Smooth muscle cell (in vitro differentiated cells): ENCODE results near the gene PUM1. TPM values are rescaled to one million over a fixed set of nuclear protein-coding genes. Genes with fewer than 3 reads are reported as not detected.
"Not testable (repeated sequence)": the region's sequence is repeated elsewhere in the genome, so short reads cannot be mapped to it uniquely, and the experiment has no call there.

ENCODE experiments used
- DNase-seq: peaks from one replicate; lab custom pipeline; 2025; ENCODE audit not compliant: unreplicated experiment; lab: John Stamatoyannopoulos, UW
- H2AFZ ChIP-seq: fragments of 200-600 bp; sonication (generic); 2 replicates; pipeline ENCODE4 v1.6.0; 2016; ENCODE audit warnings: antibody characterized with exemption, low read depth, mild to moderate bottlenecking
- H3F3A ChIP-seq: fragments of 200-600 bp; sonication (generic); 2 replicates; pipeline ENCODE4 v1.6.0; 2017; ENCODE audit warnings: antibody characterized with exemption, low read depth
- H3K27ac ChIP-seq: fragments of 200-600 bp; sonication (generic); 2 replicates; pipeline ENCODE4 v1.5.1; 2016; ENCODE audit warnings: low read depth, mild to moderate bottlenecking
- H3K27me3 ChIP-seq: fragments of 200-600 bp; sonication (generic); 2 replicates; pipeline ENCODE4 v1.6.1; 2016; ENCODE audit warnings: low read depth, mild to moderate bottlenecking
- H3K36me3 ChIP-seq: fragments of 200-600 bp; sonication (generic); 2 replicates; pipeline ENCODE4 v1.5.1; 2016; ENCODE audit warnings: low read depth
- H3K4me1 ChIP-seq: fragments of 200-600 bp; sonication (generic); 2 replicates; pipeline ENCODE4 v1.5.1; 2016; ENCODE audit warnings: low read depth
- H3K4me2 ChIP-seq: fragments of 200-600 bp; sonication (generic); 2 replicates; pipeline ENCODE4 v1.6.0; 2016; ENCODE audit warnings: mild to moderate bottlenecking
- H3K4me3 ChIP-seq: fragments of 200-600 bp; sonication (generic); 2 replicates; pipeline ENCODE4 v1.5.1; 2016; ENCODE audit warnings: mild to moderate bottlenecking
- H3K79me2 ChIP-seq: fragments of 200-600 bp; sonication (generic); 2 replicates; pipeline ENCODE4 v1.6.0; 2016; ENCODE audit warnings: low read depth, mild to moderate bottlenecking
- H3K9ac ChIP-seq: fragments of 200-600 bp; sonication (generic); 2 replicates; pipeline ENCODE4 v1.6.0; 2016; ENCODE audit warnings: low read depth
- H3K9me3 ChIP-seq: fragments of 200-600 bp; sonication (generic); replicated peaks from 2 replicates; pipeline ENCODE4 v1.5.1; 2016; ENCODE audit warnings: low read depth
- H4K20me1 ChIP-seq: fragments of 200-600 bp; sonication (generic); 2 replicates; pipeline ENCODE4 v1.6.0; 2016; ENCODE audit warnings: low read depth
- WGBS: methylation state at CpG from one replicate; pipeline ENCODE4 v1.1.7; 2016; ENCODE audit warnings: low lambda C conversion rate; 5-methylcytosine and 5-hydroxymethylcytosine counted together
- polyA plus RNA-seq: library from polyadenylated mRNA; unstranded; fragments of >200 nt; fragmentation: Nextera tagmentation; extraction: Ambion mirVana; gene quantifications from 2 replicates; pipeline ENCODE4 v1.2.1, GENCODE V29; 2016
- total RNA-seq: library from RNA; depleted of rRNA; stranded (reverse); fragments of >200 nt; gene quantifications from 2 replicates; pipeline ENCODE4 v1.2.3, GENCODE V29; 2014
- TF ChIP-seq, protein P1 (sequence below): fragments of 200-600 bp; sonication (generic); IDR thresholded peaks from 2 replicates; pipeline ENCODE4 v1.5.1; 2017; ENCODE audit warnings: borderline replicate concordance, mild to moderate bottlenecking, antibody characterized with exemption; ENCODE audit not compliant: insufficient read depth, poor library complexity, severe bottlenecking

Gene PUM1
- total and polyA plus RNA-seq, 2 experiments from 2014 or later = 49.0 to 78.2 TPM

DNA sequence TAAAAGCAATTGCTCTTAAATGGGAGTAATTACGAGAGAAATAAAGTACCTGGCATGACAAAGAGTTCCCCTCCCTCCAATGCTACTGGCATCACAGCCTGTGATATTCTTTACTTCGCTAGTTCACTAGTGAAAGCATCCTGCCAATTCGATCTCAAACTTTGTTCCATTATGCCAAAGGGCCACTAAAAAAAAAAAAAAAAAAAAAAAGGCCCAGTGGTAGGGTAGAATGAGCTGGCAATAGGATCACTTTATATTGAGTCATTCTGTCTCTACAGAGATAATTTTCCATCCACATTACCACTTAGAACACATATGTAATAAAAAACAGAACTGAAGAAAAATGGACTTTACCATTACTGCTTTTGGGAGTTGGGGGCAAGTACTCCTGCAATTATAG, 11.2 kb downstream of the PUM1 start:
- H3K27ac ChIP-seq = peak overlapping the region; percentile 30
- H2AFZ ChIP-seq = no peak overlapping the region
- no peak overlapping the region for H3K4me2 ChIP-seq
- no peaks in the 10 kb centered on the region for H3K9me3 ChIP-seq
- no peaks in the 10 kb centered on the region for H3K4me1 ChIP-seq
- peaks cover 9% of the 10 kb centered on the region for H3K36me3 ChIP-seq
- peaks cover 100% of the 10 kb centered on the region for H3K79me2 ChIP-seq
- no peak overlapping the region for H3K4me3 ChIP-seq
- H3K27me3 ChIP-seq = no peaks in the 10 kb centered on the region
- H3F3A ChIP-seq = no peaks in the 10 kb centered on the region
- H4K20me1 ChIP-seq = peaks cover 100% of the 10 kb centered on the region
- TF ChIP-seq, protein P1, sequence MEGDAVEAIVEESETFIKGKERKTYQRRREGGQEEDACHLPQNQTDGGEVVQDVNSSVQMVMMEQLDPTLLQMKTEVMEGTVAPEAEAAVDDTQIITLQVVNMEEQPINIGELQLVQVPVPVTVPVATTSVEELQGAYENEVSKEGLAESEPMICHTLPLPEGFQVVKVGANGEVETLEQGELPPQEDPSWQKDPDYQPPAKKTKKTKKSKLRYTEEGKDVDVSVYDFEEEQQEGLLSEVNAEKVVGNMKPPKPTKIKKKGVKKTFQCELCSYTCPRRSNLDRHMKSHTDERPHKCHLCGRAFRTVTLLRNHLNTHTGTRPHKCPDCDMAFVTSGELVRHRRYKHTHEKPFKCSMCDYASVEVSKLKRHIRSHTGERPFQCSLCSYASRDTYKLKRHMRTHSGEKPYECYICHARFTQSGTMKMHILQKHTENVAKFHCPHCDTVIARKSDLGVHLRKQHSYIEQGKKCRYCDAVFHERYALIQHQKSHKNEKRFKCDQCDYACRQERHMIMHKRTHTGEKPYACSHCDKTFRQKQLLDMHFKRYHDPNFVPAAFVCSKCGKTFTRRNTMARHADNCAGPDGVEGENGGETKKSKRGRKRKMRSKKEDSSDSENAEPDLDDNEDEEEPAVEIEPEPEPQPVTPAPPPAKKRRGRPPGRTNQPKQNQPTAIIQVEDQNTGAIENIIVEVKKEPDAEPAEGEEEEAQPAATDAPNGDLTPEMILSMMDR = no peak
- WGBS = 97% methylated on average over 3 of the region's 3 CpGs
- H3K9ac ChIP-seq = no peak overlapping the region
- DNase-seq = no peak

DNA sequence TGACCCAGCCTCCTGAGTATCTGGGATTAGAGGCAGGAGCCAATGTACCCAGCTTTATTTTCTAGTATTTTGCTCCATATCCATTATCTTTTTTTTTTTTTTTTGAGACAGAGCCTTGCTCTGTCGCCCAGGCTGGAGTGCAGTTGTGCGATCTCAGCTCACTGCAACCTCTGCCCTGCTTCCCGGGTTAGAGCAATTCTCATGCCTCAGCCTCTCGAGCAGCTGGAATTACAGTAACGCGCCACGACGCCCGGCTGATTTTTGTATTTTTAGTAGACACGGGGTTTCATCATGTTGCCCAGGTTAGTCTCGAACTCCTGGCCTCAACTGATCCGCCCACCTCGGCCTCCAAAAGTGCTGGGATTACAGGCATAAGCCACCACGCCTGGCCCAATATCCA, 12.9 kb downstream of the PUM1 start:
- Histone ChIP-seq H3K27ac (peak overlapping the region; percentile 16), H4K20me1 (peaks cover 100% of the 10 kb centered on the region), H3K79me2 (peaks cover 100% of the 10 kb centered on the region)
- H3K4me2 ChIP-seq, H3K4me1 ChIP-seq, H2AFZ ChIP-seq, H3K4me3 ChIP-seq, H3K9me3 ChIP-seq, H3K9ac ChIP-seq, H3F3A ChIP-seq, H3K36me3 ChIP-seq, H3K27me3 ChIP-seq, DNase-seq: not testable (repeated sequence)
- WGBS = 95% methylated on average over 14 of the region's 14 CpGs

DNA sequence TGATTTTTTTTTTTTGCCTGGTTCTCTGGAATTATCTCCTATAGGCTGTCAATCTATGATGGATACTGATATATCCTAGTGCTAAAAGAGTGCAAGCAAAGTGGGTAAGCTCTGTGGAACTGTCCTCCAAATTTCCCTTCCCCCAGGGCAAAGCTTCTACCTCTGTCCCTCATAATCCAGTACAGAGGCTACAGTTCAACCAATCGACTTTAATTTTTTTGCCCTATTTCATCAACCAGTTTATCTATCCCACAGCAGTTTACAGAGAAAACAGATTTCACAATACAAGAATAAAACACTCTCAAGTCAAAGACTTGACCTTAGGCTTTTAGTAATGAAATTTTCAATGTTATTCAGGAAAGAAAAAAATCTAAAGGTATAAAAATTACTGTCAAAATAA, 13.9 kb downstream of the PUM1 start:
- Histone ChIP-seq H3K9ac (no peak overlapping the region), H3K9me3 (no peaks in the 10 kb centered on the region), H3K27ac (no peak overlapping the region), H2AFZ (no peak overlapping the region), H3K36me3 (peaks cover 5% of the 10 kb centered on the region), H3K4me2 (no peak overlapping the region), H3K79me2 (peaks cover 100% of the 10 kb centered on the region), H3F3A (no peaks in the 10 kb centered on the region), H3K4me3 (no peak overlapping the region), H4K20me1 (peaks cover 100% of the 10 kb centered on the region), H3K27me3 (no peaks in the 10 kb centered on the region), H3K4me1 (no peaks in the 10 kb centered on the region)
- TF ChIP-seq, protein P1 = no peak
- DNase-seq = no peak
- WGBS = 86% methylated on average over 1 of the region's 1 CpG

DNA sequence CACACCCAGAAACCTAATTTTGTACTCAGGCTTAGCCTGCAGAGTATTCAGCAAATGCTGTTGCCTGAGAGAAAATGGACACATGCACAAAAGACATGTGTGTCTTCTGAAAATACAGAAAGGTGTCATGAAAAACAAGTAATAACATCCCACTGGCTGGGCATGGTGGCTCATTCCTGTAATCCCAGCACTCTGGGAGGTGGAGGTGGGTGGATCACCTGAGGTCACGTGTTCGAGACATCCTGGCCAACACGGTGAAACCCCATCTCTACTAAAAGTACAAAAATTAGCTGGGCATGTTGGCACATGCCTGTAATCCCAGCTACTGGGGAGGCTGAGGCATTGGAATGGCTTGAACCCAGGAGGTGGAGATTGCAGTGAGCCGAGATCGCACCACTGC, 18.0 kb downstream of the PUM1 start:
- not testable (repeated sequence) for H3K4me2 ChIP-seq, H3K9ac ChIP-seq, H2AFZ ChIP-seq, H3K4me3 ChIP-seq, H3K27me3 ChIP-seq, H3F3A ChIP-seq, H3K36me3 ChIP-seq, DNase-seq, H3K4me1 ChIP-seq, H3K9me3 ChIP-seq
- 79% methylated on average over 5 of the region's 5 CpGs for WGBS
- Histone ChIP-seq H4K20me1 (peaks cover 100% of the 10 kb centered on the region), H3K27ac (peak overlapping the region; percentile 62), H3K79me2 (peaks cover 100% of the 10 kb centered on the region)

DNA sequence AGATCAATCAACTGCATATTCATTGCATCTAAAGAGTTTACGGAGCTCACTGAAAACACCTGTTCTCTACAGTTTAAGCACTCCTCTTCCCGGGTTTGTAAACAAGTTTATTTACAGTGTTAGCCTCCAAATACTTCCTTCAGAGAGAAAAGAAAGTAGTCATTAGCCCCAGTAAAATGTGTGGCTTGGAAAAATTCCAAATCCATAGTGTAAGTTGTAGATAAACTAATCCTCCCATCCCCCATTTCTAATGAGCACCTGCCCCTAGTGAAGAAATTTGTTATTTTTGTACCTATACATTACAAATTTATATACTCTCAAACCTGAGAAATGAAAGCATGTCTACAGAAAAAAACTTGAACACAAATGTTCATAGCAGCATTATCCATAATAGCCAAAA, 21.9 kb downstream of the PUM1 start:
- Histone ChIP-seq H3K4me2 (no peak overlapping the region), H3K79me2 (peaks cover 97% of the 10 kb centered on the region), H3K4me3 (no peak overlapping the region), H3K36me3 (no peaks in the 10 kb centered on the region), H4K20me1 (peaks cover 100% of the 10 kb centered on the region), H3K27me3 (no peaks in the 10 kb centered on the region), H3K9me3 (no peaks in the 10 kb centered on the region), H3K9ac (no peak overlapping the region), H3K27ac (no peak overlapping the region), H3K4me1 (peaks cover 5% of the 10 kb centered on the region), H2AFZ (no peak overlapping the region), H3F3A (no peaks in the 10 kb centered on the region)
- 92% methylated on average over 2 of the region's 2 CpGs for WGBS
- no peak for DNase-seq
- TF ChIP-seq, protein P1 = no peak
